Inflammatory macrophage treated with lipopolysaccharide for 4 hours (primary cell): ENCODE data around the gene PDZRN3.
"Not testable (repeated sequence)": the region's sequence is repeated elsewhere in the genome, so short reads cannot be mapped to it uniquely, and the experiment has no call there.

ENCODE experiments used
- DNase-seq: peaks from one replicate; pipeline ENCODE4 v3.0.0-alpha.2; 2020

Gene PDZRN3

DNA sequence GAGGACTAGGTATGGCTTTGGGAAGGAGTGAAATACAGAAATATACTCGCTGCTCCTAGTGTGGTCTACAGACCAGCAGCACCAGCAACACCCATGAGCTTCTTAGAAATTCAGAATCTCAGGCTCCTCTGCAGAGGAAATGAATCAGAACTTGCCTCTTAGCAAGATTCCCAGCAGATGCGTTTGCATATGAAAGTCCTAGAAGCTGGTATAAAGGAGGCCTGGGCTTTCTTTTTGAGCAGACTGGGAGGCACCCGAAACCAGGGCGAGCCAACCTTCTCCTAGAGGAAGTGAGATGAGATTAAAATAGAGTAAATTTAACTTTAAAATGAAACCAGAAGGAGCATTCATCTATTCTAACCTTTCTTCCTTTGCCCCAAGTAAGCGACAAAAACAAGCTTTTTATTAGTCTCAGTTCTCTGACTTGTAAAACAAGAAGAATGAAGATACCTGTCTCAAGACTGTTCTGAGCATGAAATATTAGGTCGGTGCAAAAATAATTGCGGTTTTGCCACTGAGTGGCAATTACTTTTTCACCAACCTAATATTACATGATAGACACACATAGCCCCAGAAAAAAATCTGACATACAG is 140.0 kb downstream of the PDZRN3 start:
- no peak for DNase-seq

DNA sequence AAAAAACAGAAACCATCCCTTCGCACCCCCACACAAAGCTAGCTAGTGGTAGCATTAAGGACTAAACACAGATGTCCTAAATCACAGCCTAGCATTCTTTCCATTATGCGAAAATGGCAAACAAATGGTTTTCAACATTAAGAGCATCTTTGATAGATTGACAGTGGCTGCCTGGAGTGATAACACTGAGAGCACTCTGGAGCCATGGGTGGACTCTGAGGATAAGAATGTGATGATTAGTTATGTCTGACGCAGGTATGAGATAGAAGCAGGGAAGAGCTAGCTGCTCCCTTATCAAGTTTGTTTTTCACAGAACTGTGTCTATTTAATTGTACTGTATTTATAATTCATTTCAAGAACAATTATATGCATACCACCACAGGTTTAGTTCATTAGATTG is 142.9 kb downstream of the PDZRN3 start:
- no peak for DNase-seq

DNA sequence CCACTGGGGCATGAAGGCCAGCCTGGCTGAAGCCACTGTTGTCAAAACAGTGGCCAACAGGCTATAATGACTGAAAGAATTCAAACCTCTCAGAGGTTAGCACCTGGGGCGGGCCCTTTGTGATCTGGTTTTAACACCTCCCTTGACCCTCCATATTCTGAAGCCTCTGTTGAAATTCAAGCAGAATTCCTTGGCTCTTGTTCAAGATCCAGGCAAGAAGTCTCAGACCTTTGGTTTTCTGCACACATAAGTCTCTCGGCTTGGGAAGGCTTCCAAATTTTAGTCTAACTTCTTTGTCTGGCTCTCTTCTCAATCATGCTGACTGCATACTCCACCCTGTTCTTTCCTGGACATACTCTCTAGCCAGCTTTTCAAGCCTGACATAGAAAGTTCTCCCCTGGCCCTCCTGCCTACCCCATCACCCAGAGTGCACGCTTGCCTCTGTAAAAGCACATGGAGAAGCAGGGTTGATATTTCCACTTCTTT is 144.5 kb downstream of the PDZRN3 start:
- DNase-seq = no peak

DNA sequence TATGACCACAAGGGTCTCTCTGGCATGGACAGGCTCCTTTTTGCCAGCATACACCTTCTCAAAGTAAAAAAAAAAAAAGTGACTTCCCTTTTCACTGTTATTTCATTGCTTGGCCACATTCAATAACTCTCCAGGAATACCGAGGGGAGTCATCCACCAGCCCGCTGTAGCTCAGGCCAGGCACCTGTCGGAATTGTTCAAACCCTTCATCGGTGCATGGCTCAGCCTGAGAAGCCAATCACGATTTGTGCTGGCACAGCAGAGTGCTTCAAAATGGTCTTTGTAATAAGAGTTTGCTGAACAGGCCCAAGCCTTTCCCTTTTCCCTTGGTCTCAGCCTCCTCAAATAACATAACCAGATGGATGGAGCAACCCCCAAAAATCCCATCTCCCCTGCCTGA is 145.4 kb downstream of the PDZRN3 start:
- DNase-seq = no peak

DNA sequence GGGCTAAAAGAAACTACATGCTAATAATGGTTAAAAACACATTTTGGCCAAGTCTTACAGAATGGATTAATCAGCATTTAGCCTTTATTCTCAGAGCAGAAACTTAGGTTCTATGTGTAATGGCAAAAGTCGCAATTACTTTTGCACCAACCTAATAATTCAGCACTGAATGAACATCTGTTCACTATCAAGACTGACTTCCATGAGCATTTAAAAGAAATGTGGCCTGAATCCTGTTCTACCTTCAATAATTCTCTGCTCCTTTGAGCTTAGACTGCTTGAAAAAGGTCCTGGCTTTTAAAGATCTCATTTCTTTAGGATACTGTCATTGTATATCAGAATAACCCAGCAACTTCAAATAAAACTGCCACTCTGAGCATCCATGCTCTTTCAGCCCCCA is 145.9 kb downstream of the PDZRN3 start:
- no peak for DNase-seq

DNA sequence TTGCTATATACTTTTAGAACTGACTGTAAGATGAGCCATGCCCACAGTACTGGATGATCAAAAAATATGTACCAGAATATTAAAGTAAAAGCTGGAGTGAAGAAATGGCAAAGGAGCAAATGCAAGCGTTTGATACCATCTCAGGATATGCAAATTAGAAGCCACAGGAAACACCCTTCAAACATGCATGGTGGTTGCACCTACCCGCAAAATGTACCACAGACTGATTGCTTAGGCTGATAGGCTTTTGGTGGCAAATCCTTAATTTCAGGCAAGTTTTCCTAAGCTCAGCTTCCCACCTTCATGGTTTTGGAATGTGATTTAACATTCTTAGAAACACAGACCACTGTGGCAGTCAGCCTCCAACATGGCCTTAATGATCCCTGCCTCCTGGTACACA is 149.0 kb downstream of the PDZRN3 start:
- DNase-seq = no peak

DNA sequence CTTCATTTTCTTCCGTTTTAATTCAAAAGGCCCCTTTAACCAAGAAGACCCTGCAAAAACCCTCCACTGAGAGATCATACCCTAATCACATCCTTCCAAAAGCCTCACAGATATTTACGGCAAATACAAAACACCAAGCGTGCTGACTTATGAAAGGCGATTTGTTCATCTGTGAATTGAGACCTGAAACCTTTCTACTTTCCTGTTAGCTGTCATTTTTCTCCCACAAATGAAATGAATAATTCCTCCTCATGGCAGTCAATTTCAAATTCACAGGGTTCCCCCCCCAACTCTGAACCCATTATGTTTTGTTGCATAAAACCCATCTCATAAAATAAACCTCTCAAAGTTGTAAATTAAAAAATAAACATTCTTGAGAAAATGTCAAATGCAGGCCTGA is 149.6 kb downstream of the PDZRN3 start:
- no peak for DNase-seq

DNA sequence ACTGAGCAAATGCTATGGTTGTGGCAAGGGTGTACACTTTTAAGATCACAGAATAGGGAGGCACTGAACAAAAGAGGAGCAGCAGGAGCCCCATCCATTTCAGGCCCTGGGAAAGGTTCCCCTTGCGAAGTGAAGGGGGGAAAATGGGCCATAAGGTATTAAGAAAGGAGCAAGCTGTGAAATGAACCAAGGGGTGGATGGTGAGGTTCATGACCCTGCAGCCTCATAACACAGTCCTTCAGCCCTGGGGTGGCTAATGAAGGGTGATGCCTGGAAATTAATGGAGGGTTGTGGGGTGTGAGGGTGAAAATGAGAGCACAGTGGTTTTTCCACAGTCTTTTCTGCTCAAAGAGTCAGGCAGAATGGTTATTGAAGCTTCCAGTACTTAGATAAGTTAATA is 150.1 kb downstream of the PDZRN3 start:
- no peak for DNase-seq

DNA sequence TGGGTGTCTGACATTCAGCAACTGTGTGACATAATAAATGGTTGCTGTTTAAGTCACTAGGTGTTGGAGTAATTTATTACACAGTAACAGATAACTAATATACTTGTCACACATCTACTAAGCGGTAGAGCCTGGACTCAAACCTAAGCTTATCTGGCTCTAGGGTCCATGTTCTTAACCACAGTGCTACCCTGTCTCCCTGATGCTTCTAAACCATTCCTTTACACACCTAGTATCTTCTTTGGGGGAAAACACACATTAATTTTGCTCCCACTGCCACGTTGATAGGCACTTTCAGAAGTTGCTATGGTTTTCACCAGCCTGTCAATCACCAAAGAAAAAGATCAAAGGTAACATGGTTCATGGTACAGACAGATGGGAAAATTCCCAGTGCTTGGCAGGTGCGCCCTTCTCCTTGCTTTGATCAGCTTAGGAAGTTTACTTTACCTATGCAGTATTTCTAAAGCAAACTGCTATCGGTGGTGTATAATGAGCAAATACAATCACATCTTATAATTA is 150.8 kb downstream of the PDZRN3 start:
- no peak for DNase-seq

DNA sequence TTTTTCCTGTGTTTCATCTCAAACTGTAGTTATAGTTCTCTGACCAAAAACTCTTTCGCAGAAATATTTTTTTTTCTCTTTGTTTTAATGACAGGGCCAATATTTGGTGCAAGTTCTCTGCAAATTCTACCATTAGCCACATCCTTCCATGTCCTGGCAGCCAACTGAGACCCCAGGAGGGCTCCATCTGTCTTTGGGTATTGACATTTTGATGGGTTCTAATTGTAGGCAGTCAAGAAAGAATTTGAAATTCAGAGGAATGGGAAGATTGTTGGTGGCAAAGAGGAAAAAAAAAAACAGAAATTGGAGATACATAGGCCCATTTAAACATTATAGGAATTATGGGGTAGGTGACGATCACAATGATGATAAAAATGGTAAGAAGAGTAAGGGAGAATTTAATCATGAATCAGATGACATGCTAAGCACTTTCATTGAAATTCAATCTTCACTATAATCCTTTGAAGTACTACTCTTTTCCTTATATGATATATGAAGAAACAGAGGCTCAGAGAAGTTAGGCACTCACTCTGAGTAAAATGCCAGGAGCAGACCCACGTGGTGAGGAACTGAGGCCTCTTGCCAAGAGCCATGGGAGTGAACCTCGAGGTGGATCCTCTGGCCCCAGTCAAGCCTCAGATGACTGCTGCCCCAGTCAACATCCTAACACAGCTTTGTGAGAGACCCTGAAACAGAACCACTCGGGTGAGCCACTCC is 151.4 kb downstream of the PDZRN3 start:
- no peak for DNase-seq

DNA sequence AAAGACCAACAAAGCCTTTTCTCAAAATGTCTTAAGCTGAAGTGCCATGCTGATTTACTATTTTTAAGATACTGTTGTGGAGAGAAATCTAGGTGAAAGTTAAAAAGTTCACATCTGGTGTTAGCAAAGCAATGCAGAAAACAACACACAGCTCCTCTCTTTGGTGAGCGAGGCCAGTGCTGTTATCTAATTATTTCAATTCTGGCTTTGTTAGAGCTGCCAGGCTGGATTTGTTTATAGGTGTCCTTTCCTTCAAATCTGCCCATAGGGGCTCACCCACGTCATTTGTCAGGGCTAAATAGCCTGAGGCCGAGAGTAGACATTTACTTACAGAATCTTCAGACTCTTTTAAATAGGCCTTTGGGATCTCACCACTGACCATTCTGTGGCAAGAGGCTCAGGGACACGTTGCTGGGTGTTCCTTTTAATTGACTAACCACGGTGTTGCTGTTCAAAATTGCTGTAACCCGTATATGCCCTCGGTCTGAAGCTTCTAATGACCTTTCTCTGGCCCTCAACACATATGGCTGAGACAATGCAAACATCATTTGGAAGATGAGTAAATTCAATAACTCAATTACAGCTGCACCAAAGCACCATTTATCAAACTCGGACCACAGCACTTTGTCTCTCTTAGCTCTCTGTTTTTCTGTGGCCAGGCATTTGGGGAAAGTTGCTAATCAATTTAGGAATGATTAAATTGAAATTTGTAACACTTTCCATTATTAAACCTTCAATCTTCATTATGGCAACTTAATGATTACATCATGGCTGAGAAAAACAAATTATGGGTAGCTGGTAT is 152.6 kb downstream of the PDZRN3 start:
- no peak for DNase-seq

DNA sequence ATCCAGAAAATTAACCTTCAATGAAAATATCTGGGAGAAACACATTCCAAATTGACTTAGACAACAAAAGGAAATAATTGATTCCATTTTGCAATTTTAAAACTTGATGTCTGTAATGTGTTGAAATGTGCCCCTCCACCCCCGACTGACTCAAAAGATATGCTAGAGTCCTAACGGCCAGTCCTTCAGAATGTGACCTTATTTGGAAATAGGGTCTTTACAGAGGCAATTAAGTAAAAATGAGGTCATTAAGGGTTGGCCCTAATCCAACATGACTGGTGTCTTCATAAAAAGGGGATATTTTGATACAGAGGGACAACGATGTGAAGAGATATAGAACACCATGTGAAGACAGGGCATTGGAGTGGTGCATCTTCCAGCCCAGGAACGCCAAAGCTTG is 153.9 kb downstream of the PDZRN3 start:
- DNase-seq = no peak

DNA sequence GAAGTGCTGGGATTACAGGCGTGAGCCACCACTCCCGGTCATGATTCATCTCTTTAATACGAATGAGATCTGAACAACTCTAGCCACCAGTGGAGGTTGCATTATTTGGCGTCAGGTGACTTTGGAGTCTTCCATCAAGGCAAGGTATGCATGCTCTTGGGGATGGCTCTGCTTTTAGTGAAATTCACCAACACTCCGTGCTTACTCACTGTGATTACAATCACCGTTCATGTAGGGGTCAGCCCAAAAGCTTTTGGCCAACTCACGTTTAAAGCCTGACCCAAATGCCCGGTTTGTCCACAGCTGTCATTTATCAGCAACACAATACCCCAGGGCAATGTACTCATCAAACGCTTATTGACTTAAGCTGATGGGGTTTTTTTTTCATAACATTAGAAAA is 155.4 kb downstream of the PDZRN3 start:
- DNase-seq = no peak

DNA sequence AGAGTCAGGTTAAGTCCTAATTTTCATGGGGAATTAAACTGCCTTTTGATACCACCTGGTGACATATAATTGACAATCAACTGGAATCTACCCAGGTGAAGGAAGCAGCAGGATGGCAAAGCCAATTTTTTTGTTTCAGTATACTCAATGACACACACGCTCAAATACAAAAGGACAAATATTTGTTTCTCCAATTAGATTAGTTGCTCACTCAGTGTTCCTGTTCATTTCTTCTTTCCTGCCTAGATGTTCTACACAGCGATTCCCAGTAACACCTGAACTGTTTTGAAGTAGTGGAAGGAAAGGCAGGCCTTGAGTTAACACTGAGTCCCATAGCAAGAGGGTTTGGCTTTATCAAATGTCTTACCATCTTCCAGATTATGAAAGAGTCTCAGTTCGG is 157.5 kb downstream of the PDZRN3 start:
- no peak for DNase-seq

DNA sequence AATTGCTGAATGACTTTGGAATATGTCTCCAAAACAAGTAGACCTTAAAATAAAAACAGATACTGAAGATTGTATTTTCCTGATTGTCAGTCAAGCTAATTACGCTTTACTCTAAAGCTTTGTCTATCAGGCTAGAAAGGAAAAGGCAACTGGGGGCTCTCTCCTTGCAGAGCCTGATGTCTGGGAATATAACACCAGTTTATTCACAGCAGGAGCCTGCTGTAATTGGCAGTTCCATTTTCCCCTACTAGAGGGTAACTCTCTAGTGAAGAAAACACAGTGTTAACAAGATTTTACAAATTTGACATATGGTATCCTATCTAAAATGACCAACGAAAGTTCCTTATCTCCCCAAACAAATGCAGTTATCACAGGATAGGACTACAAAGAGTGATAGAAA is 158.8 kb downstream of the PDZRN3 start:
- no peak for DNase-seq

DNA sequence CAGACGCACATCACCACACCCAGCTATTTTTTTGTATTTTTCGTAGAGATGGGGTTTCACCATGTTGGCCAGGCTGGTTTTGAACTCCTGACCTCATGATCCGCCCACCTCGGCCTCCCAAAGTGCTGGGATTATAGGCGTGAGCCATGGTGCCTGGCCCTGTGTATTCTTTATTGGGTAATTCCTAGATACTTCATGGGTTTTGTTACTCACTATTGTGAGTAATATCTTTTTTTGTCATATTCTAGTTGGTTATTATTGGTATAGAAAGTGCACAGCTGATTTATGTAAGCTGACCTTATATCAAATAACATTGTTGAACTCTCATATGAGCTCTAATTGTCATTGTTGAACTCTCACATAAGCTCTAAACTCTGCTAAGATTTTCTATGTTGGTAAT is 160.6 kb downstream of the PDZRN3 start:
- DNase-seq = not testable (repeated sequence)

DNA sequence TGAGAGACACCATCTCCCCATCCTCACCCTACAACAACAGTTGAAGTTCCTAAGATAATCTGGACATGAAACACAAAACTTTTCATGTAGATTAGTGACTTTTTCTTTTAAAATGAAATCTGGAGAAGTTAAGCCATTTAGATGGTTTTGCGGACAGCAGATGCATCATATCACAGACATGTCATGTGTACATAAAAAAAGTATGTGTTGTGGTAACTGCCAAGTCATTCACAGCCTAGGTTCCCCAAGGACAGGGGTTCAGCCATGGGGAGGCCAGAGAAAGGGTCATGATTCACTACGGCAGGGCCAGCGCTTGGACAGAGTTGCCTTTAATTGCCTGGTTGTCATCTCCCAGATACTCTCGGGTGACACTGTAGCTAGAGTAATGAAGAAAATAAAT is 163.2 kb downstream of the PDZRN3 start:
- DNase-seq = no peak

DNA sequence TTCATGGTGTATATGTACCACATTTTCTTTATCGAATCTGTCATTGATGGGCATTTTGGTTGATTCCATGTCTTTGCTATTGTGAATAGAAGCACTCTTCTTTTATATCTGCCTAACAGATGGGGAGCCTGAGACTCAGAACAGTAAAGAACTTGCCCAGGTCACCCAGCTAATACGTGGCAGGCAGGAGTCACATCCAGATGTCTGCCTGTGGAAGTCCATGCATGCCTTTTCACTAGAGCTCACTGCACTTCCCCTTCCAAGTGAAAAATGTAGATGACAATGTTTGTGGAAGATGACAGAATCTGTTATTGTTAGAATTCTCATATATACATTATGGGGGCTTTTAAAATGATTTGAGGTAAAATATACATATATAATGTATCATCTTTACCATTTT is 165.0 kb downstream of the PDZRN3 start:
- DNase-seq = no peak

DNA sequence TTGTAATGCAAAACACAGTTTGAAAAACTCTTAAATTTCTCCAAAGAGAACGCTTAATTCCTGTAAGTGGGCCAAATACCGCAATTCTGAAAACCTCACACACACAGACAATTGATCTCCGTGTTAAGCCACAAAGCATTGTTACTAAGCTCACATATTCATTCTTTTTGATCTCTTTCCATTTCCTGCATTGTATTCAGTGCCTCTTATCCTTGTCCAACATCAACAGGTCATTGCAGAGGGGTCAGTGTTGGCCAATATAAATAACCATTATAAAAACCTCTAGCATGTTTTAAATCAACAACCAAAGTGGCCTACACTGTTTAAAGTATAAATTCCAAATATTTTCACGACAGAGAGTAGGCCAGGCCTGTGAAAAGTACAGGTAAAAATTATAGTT is 171.1 kb downstream of the PDZRN3 start:
- DNase-seq = no peak

DNA sequence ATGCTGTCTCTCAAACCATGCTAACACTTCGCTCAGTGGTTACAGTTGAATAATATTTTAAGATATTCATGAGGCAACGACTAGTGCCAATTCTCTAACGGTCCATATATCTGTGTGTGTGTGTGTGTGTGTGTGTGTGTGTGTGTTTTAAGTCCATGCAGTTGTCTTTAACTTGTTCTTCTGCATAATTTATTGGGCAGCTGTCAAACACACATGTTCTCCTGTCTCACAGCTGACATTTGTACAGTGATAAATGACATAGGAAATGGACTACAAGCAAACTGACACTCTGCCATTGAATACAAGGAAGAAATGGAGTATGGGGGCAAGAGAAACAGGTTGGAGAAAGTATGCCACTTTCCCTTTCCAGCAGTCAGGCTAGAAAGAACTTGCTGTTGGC is 172.0 kb downstream of the PDZRN3 start:
- DNase-seq = no peak

DNA sequence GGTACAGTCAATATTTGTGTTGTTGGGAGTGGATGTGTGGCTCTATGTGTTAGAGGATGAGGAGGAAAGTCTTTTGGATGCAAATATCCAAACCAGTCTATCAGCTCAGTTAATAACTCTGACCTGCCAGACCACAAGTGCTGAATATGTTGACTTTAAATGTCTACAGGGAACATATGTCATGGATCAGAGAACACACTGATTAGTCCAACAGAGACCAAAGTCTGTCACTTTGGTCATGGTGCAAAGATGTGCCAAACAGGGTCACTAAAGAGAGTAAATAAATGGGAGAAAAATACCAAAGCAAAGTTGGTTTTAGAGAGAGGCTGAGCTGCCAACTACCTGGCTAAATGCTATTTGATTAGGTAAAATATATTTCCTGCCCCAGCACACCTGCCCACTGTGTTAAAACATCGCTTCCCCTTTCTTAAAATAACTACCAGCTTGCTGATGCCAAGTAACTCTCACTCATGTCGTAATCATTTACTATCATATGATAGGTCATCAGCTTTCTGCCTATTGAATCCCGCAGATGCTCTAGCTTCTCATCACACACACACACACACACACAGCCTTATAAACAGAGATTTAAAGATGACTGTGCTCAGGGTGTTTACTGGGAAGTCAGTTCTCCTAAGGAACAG is 173.3 kb downstream of the PDZRN3 start:
- DNase-seq = peak; percentile 54

DNA sequence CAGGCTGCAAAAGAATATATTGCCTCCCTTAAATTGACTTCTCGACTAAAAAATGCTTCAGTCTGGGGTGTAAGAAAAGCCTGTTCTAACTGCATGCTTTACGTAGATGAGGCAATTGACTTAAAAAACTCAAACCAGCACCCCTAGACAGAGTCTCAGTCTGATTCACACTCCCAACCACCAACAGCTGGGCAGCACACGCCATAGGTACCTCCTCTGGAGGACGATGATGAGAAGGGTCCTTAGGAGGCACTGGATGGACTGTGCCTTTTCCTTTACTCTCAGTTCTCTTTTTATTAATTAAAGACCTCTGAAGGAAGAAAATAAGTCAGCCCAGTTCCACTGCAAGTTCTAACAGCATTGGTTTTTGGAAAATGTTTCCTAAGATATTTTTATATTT is 175.0 kb downstream of the PDZRN3 start:
- DNase-seq = no peak

DNA sequence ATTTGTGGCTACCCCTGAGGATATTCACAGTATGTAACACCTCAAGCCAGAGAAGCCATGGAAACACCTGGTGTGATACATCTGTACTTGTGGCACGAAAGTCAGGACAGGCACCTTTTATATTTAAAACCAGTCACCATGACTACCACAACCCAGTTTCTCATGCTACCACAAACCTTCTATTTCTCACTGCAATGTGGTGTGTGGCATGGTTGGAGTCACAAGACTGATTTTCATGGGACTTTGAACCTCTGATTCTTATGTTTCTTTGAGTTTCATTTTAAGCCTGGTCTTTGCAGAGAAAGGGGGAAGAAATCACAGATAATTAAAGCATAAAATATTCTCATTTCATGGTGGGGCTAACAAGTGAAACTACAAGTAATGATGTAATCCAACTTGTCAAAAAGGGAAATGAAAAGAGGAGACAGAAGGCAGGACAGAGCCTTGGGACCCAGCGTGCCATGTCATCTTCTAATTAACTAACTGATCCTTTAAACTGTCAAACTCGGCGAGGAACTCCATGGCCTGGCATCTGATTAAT is 175.9 kb downstream of the PDZRN3 start:
- DNase-seq = peak; percentile 66
